Suppressor macrophage treated with lipopolysaccharide for 1 hour (primary cell): Measurements from ENCODE around the gene SRSF12.
A peak's percentile ranks its signal among the peaks of the same experiment; 100 is the strongest.

ENCODE experiments used
- DNase-seq, 3 donors: peaks; one replicate each; pipeline ENCODE4 v3.0.0-alpha.2; 2020 to 2022

Gene SRSF12

DNA sequence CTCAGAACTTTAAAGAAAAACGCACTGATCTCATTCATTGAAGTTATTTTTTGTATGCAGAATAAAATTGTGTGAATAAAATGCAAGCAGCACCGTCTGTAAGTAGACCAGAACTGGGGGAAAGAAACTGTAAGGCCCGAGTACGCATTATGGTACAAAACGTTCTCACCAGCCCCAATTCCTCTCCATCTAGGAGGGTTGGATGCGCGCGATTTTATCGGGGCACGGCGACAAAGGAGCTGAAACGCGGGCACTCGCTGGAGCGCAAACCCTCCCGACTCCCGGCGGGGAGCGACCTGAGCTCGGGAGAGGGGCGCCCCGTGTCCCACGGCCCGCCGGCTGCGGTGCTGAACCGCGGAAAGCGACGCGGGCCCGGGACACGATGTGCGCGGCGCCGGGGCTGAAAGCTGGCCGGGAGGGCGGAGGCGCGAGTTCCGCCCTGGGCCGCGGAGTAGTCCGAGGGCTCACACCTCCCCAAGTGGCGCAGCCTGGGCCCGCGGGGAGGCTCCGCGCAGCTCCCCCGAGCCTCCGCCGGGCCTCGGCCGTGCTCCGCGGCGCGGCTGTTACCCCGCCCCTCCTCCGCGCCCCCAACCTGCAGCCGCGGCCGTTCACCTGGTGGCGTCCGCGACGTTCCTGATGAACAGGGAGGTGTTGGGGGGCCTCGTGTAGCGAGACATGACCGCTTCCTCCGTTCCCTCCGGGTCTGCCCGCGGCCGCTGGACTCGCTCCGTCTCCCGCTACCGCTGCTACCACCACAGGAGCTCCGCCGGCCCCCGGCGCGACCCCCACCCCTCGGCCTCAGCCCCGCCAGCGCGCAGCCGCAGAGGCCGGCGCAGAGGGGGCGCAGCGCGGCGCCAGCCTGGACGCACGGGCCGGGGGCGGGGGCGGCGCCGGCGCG lies at the start of gene SRSF12:
Gene SRSF12, minus strand, starts transcription at position 861 of the 898 bp plus-strand sequence. Its CDS starts 184 bp downstream, at position 677.
- peak; percentile 57 to 87 (median 72) for DNase-seq

DNA sequence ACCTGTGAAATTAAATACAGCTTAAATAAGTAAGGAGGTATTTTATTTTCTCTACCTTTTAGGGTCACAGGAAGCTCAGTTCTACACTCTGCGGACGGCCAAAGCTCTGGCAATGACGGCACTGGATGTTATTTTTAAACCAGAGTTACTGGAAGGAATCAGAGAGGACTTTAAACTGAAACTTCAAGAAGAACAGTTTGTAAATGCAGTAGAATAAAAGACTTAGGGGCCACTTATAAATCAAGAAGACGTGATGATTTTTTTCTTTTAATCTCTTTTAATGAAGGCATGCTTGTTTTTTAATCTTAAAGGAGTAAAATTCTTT lies 44.1 kb upstream of the SRSF12 start:
- no peak for DNase-seq

DNA sequence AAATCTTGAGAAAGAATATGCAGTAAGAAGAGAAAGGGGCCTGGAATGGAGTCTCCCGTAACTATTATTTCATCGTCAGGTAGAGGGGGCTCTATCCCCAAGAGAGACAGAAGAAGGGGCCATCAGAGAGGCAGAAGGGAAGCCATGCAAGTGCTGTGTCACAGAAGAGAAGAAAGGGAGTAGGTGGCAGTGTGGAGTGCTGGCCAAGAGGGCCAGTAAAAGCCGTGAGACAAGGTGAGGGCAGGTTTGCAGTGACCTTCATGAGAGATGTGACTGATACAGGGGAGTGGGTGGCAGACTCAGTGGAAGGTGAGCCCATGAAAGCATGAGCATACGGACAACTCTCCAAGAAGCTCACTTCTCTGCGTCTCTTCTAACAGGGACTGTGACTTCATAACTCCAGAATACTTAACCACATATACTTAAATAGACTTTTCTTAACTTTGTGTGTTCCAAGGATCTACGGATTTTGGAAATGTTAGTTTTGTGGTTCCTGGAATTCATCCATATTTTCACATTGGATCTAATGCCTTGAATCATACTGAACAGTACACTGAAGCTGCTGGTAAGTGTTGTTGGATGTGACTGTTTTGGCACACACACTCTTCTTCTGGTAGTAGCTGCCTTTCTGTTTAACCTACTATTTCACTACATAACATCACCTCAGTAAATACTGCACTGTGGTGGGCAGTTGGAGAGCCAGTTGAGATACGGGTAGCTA lies 43.6 kb upstream of the SRSF12 start:
- DNase-seq = no peak

DNA sequence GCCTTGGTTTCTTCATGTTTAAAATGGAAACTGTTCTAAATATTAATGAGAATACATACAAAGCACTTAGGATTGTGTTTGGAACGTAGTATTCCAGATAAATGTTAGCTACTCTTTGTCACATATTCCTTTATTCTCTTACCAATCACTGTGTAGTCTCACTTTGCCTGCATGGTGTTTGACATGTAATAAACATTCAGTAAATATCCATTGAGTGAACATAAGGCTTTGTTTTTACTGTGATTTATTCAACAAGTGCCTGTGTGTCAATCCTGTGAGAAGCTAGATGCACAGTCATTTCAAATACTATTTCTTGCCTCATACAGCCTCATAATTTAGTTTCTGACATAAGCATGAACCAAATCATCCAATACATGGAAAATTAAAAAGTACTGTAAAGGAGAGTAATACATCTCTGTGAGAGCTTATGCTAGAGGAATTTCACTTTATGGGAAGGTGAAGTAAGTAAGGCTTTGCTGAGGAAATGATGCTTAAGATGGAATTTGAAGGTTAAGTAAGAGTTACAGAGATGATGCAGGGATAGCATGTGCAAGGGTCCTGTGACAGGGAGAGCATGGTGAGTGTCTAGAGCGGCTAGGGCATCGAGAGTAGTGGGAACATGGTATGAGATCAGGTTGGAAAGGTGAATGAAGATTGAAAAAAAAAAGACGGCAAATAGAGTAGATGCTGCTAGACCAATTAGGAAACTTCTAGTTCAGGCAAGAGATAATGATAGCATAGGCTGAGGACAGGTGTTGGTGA lies 42.6 kb upstream of the SRSF12 start:
- DNase-seq = no peak

DNA sequence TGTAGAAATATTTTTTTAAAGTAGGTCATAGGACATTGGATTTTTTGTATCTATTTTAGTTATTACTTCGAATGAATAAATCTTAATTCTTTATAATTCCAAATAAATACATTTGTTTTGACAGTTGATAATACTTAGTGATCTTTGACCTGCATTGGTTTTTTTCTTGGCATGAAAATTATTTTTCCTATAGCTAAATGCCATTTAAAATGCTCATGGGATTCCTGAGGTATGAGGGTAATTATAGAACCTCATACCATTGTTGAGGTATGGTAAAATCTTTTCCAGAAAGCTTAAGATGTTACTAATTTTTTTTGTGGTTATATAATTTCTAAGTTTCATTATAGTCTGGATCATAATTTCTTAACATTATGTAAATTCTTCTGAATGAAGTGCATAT lies 36.3 kb upstream of the SRSF12 start:
- no peak for DNase-seq

DNA sequence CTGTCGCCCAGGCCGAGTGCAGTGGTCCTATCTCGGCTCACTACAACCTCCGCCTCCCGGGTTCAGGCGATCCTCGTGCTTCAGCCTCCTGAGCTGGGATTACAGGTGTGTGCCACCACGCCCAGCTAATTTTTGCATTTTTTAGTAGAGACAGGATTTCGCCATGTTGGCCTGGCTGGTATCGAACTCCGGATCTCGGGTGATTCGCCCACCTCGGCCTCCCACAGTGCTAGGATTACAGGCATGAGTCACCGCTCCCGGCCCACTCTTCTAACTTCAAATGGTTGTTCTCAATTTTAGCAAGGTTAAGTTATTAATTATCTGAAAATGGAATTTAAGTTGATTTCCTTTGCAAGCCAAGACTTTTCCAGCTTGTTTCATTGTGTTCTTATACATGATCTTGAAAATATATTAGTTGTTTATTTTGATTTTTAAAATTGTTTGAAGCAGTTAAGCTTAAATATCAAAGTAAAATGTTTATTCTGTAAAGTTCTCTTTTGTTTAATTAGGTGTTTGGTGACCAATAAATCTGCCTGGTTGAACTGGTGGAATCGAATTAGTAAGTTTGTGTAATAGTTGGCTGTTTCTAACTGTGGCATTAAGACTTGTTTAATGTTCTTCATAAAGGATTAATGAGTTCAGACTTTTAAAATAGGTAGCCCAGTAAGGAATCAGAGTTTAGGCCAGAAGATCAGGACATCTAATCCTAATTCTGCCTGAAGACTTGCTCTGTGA lies 30.3 kb upstream of the SRSF12 start:
- peak in 2 of 3 donors; percentile 29 to 34 for DNase-seq

DNA sequence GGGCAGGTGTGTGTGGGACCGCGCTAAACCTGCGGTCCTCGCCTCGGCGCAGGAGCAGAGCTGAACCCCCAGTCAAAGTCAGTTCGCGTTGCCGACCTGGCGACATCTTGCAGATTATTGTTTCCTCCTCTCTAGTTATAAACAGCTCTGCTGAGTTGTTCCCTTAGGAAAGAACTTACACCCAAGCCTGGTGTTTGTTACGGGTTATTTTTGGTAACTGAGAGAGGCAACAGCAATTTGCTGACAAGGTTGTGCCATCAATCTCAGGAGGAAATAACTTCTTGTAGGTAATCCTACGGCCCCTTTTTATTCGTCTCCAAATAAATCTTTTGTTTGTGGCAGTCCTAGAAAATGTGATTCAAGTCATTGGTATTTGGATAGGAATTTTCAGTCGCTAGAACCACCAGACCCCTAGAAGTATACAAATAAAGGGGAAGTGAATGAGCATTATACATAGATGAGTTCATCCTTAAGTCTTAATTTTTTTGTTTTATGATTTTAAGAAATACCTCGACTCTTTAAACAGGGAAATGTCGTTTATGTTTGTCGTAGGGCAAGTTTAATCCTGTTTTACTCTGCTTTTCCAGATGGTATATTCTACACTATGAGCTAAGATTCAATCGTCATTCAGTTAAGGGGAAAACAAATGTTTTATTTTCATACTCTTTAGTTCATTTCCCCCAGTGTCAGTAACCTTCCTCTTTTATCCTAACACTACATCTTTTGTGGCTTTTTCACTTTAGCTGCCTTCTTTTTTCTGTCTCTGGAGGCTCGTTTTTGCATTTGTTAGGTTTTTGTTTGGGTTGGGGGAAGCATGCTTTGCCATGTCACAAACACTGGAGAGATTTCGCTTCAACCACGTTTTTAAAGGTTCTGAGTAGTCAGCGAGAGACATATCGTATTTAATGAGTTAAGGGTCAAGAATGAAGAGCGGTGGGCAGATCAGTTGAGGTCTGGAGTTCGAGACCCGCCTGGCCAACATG lies 29.1 kb upstream of the SRSF12 start:
- DNase-seq = peak; percentile 7 to 39 (median 27)

DNA sequence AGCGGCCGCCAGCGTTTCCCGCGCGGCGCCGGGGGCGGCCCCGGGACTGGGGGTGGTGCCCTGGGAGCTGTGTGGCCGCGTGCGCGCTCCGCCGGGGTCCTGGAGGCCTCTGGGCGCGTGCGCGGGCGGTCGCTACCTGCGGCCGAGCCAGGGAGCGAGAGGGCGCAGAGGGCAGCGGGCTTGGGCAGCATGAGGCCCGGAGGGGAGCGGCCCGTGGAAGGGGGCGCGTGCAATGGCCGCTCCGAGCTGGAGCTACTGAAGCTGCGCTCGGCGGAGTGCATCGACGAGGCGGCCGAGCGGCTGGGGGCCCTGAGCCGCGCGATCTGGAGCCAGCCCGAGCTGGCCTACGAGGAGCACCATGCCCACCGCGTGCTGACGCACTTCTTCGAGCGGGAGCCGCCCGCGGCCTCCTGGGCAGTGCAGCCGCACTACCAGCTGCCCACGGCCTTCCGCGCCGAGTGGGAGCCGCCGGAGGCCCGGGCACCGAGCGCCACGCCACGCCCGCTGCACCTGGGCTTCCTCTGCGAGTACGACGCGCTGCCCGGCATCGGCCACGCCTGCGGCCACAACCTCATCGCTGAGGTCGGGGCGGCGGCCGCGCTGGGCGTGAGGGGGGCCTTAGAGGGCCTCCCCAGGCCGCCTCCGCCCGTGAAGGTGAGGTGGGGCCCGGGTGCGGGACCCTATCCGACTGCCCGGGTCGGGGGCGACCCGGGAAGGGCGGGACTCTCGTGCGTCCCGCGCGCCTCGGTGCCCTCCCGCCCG lies 28.3 kb upstream of the SRSF12 start, which contains the start of gene PM20D2:
Gene PM20D2, plus strand, starts transcription at position 100 of the 762 bp plus-strand sequence. Its CDS starts 90 bp downstream, at position 190.
- DNase-seq = peak; percentile 46 to 70 (median 59)

DNA sequence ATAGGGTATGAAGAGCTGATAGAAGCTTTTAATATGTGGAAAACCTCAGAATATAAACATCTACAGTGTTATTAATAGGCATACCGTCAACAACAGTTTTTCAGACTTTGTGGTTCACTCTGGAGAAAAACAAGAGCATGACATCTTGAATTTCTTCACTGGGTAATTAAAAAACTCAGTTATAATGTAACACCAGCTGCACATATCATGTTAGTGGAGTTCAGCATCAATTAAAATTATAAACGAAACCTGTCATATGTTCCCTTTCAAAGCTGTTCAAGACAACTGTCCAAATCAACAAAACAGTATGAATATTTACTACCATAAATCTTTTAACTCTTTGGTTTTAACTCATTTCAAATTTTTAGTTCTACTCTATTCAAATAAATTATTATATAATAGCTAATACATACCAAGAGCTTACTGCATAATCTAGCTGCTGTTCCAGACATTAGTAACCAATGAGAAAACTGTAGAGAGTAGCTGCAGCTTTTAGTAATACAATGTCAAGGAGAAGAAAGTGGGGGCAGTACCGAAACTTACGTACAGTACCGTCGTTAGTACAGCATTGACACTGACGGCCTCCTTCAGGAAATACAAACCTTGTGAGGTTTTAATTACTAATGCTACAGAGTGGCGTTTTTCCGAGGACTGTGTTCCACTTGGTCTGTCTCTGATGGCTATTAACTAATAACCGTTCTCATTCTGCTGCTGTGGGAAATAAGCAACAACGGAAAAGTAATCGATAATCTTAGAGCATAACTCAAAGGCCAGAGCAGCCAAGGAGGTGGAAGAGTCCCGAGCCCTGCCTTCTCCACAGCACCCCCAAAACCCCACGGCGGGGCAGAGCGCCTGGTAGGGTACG lies 27.5 kb upstream of the SRSF12 start:
- DNase-seq = peak; percentile 37 to 41 (median 40)

DNA sequence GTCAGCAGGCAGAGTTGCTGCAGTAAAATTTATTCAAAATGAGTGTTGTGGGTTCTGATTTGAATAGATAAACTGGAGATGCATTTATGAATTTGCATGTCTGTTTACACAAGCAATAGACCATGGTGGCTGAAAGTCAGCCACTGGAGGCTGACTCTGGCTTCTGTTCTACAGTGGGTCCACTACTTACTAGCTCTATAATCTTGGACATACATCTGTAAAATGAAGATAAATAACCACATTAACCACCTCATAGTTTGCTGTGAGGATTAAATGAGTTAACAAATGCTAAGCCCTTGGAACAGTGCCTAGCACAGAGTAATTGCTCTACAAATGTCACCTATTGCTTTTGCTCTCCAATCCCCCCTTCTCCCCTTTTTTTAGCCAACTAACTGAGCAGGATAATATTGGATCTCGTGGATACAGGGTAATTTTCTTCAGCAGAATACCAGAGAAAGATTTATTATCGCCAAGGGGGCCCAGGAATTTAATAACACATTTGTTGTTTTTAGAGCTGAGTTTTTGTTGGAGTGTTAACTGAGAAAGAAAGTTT lies 26.6 kb upstream of the SRSF12 start:
- no peak for DNase-seq

DNA sequence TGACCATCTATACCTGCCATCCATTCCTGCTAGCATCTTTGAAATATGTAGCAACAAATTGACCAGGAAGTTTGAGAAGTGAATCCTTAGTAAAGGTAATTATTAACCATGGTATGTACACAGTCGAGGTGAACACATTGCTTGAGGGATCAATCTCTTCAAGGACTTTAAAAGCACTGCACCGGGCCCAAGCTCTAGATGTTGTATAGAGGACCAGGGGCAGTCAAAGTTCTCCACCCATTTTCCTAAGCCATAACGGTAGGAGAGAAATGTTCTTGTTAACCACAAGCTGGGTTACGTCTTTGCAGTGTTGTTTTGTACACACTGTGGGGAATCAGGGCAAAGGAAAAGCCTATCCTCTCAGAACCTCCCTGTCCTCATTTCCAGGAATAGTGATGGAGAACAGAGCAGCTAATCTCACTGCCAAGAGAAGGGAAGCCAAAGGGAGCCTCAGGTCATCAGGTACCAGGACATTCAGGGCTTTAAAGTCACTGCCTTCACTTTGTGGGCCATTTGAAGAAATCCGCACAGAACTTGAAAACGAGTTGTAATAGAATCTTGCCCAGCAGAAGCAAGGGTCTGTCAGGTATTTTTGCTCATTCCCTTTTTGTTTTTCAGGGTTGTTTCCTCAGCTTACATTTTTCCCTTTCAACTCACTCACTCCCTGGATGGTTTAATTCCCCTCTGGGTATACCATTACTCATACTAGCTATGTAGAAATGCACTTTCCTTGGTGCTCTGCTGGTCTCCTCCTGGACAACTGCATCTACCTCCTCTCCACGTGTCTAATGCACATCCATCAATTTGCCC lies 22.7 kb upstream of the SRSF12 start:
- DNase-seq = no peak

DNA sequence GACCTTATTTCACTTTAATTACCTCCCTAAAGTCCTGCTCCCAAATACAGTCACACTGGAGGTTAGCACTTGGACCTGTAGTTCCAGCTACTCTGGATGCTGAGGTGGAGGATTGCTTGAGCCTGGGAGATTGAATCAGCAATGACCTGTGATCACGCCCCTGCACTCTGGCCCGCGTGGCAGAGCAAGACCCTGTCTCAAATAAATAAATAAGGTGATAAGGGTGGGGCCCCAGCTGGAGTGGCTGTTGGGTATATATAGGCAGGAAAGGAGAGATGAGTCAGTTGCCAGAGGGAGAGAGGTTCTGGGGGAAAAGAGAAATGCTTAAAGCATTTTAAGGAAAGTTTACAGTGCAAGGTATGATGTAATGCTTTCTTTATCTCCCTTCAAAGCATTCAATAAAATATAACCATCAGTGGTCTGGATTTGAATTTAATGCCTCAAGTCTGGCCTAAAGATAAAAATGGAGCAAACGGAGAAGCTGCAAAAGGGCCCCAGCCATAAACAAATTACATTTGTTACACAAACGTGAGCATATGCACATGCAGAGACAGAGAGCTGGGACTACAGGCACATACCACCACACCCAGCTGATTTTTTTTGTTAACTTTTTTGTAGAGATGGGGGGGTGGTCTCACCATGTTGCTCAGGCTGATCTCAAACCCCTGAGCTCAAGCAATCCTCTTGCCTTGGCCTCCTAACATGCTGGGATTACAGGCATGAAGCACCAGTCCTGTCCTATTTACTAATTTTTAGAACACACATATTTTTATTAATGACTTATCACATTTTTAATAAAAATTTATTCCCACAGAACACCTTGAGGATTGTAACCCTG lies 21.9 kb upstream of the SRSF12 start:
- DNase-seq = no peak

DNA sequence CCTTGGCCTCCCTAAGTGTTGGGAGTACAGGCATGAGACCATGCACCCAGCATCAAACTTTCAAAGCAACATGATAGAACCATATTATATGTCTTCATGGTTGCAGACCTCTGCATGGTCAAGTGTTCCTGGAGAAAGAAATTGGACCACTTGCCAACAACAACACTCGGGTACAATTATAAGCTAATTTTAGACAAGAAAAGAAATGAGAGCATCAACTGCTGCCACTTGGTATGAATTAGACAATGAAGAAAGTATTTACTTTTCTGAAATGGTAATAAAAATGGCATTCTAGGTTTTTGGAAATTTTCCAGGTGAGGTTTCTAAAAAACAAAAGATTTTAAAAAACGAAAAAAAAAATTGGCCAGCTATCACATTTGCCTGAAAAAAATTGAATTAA lies 20.3 kb upstream of the SRSF12 start:
- DNase-seq = no peak

DNA sequence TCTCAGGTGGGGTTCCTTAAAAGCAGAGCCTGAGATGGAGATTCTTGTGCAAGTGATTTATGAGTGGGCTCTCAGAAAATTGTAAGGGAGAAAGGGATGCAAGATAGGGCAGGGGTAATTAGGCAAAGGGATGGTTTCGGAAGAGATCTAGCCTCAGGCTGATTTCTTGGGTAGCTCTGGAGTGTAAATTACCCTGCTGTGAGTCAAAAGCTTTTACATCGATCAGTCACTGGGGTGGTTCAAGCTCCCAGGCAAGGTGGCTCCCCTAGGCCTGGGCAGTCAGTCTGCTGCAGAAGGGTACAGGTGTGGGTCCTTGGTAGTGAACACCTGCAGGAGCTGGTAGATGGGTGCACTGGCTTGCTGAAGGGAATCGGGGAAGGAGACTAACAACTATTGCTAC lies 16.9 kb upstream of the SRSF12 start:
- no peak for DNase-seq

DNA sequence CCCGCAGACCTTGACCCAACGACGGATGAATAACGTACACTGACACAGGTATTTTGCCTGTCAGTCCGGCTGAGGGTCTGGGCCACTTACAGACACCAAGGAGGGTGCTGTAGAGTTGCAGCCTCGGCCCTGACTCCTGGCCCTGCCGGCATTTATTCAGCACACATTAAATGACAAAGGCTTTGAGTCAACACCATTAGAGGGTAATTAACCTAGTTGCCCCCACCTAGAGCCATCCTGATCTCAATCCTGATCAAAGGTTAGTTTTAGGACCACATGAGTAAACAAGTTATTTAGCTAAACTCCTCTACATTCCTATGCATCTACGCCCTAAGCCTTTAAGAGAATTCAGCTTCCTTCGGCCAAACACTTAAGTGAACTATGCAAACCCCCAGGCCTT lies 16.1 kb upstream of the SRSF12 start:
- DNase-seq = no peak

DNA sequence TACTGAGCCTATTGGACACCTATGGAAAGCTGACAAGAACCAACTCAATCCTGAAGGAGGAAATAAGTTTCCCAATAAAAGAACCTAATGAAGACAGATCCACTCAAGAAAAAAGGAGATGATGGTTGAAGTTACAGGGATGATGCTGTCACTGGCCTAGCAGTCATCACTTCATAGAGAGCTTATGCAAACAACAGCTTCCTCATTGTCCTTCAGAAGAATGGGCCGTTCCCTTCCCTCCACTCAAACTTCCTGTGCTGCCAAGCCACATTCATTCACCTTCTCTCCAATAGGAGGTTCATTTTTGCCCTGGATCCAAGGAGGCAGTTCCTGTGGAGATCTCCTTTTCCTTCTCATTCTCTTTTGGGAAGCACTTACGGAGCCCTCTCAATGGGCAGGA lies 14.2 kb upstream of the SRSF12 start:
- peak; percentile 38 to 55 (median 53) for DNase-seq

DNA sequence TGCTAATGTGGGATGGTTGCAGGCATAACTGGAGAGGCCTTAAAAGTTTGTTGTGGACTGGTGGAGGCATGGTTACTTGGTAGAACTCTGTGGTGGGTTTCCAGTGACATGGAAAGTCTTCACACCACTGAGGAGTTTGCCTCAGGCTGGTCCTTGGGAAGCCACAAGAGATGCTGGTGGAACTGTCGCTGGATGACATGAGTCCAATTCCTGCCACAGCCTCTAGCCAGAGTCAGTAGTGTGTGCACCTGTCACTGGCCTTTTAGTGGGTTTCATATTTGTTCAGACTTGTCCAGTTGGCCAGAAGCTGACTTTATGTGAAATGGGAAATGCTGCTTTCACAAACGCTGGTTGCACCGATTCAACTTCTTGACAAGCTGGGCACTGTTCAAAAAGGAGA lies 13.7 kb upstream of the SRSF12 start:
- DNase-seq = no peak
